ENCODE results near the gene SORCS2.
A peak's percentile ranks its signal among the peaks of the same experiment; 100 is the strongest.

The SORCS2 gene

GRCh38 chr4:7757501-7758471, 565.4 kb downstream of the SORCS2 start:
- DNase-seq, result no peak

GRCh38 chr4:7758476-7758875, 566.1 kb downstream of the SORCS2 start:
- no peak for DNase-seq

GRCh38 chr4:7759216-7759615, 566.9 kb downstream of the SORCS2 start:
- DNase-seq, result no peak

GRCh38 chr4:7759635-7760034, 567.3 kb downstream of the SORCS2 start:
- no peak for DNase-seq

GRCh38 chr4:7760228-7760627, 567.9 kb downstream of the SORCS2 start:
- DNase-seq, result no peak

- no peak for DNase-seq
Observed at GRCh38 chr4:7760706-7761105, 568.4 kb downstream of the SORCS2 start.

GRCh38 chr4:7761312-7761711, 569.0 kb downstream of the SORCS2 start:
- no peak for DNase-seq

GRCh38 chr4:7761720-7762119, 569.4 kb downstream of the SORCS2 start:
- DNase-seq, result peak; percentile 59

- DNase-seq, result no peak
Observed at GRCh38 chr4:7762376-7763030, 570.2 kb downstream of the SORCS2 start.

GRCh38 chr4:7763106-7763505, 570.8 kb downstream of the SORCS2 start:
- DNase-seq, result no peak

GRCh38 chr4:7763788-7764187, 571.5 kb downstream of the SORCS2 start:
- peak; percentile 53 for DNase-seq

GRCh38 chr4:7764466-7764865, 572.1 kb downstream of the SORCS2 start:
- no peak for DNase-seq

- DNase-seq, result no peak
Observed at GRCh38 chr4:7765666-7766065, 573.3 kb downstream of the SORCS2 start.

GRCh38 chr4:7766086-7766485, 573.7 kb downstream of the SORCS2 start:
- DNase-seq, result no peak

GRCh38 chr4:7766661-7767345, 574.5 kb downstream of the SORCS2 start:
- no peak for DNase-seq

- no peak for DNase-seq
Observed at GRCh38 chr4:7767526-7767925, 575.2 kb downstream of the SORCS2 start.

GRCh38 chr4:7767966-7768365, 575.6 kb downstream of the SORCS2 start:
- DNase-seq, result no peak

- DNase-seq, result no peak
Observed at GRCh38 chr4:7768736-7769135, 576.4 kb downstream of the SORCS2 start.

- DNase-seq, result no peak
Observed at GRCh38 chr4:7769396-7770223, 577.3 kb downstream of the SORCS2 start.

- peak; percentile 33 for DNase-seq
Observed at GRCh38 chr4:7770224-7771050, 578.1 kb downstream of the SORCS2 start.

- no peak for DNase-seq
Observed at GRCh38 chr4:7771056-7771455, 578.7 kb downstream of the SORCS2 start.
